GM15510 (cell line): Measurements from ENCODE around the gene CHN2.

ENCODE experiments used
- POLR2A ChIP-seq: IDR thresholded peaks from 3 replicates; pipeline ENCODE4 v1.6.1; 2011; ENCODE audit warnings: borderline replicate concordance; ENCODE audit not compliant: insufficient read length; ENCODE audit errors: extremely low read depth

CHN2 gene

GRCh38 chr7:29332042-29332811 is 137.7 kb downstream of the CHN2 start:
- no peak for TF ChIP-seq POLR2A

DNA sequence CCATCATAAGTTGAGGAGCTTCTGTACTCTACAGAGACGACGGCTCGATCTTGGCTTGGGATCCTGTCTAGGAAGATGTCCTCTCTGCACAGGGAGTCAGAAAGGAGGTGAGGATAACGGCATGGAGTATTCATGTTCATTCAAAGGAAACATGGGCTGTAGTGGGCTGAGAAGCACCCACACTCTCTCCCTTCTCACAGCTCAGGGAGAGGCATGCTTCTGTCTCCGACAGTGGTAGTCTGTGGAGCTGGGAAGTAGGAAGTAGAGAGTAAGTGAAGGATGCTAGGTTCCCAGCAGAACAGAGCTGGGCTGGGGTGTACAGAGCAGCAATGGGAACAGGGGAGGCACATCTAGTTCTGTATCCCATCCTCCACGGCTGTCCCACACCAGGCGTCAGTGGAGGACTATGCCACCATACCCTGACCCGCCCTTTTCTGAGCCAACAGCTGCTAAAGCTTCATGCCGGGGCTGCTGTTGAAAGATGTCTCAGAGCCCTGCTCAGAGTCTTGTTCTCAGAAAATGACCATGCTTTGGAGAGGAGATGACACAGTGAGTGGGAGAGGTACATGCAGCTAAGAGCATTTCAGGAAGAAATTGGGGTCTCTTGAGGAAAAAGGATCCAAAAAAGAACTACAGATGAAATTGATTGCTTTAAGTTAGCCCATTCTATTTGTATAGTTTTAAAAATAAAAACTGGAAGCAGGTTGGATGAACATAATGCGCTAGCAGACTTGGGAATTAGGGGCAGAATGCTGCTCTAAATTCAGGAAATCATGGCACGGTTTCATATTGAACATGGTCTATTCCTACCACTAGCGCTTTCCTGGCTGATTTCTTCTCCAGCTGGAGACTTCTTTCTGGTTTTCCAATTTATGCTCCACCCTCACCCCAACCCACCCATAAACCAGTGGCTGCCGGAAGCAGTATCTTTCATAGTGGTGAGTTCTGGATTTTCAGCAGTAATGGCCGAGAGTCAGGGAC is 138.6 kb downstream of the CHN2 start:
- no peak for TF ChIP-seq POLR2A

DNA sequence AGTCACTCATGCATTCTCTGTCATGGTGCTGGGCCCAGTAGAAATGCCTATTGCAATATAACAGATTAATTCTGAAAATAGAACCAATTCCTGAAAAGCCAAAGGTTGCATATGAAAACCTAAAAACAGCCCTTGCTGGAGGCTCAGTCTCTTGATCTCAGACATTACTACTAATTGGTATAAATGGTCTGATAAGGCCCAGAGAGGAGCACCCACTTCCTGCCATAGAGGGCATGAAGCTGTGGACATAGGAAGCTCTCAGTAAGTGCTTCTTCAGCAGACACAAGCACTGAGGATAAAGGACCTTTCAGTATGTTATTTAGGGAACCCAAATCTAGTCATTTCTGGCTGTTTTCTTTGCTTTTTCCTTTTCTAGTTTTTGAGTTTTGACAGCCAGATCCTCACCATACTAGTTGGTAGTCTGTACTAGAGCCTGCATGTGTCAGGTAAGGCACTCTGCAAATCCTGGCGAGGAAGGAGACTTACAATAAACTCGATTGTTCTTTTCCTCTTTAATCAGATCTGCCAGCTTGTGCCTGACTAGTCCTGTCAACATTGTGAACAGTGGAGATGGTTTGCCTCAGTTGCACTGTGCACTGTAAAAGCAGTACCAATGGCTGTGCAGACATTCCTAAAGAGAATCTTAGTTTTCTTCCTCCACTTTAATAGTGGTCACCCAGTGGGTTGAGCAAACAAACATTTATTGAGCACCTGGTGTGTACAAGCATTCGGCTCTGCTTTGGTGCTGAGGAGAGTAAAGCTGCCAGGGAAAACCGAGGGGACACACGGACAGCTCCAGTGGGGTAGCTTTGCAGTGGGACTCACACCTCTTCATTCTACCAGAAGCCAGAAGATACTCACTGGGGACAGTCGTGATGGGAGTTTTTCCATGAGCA is 140.9 kb downstream of the CHN2 start:
- TF ChIP-seq POLR2A, result no peak

DNA sequence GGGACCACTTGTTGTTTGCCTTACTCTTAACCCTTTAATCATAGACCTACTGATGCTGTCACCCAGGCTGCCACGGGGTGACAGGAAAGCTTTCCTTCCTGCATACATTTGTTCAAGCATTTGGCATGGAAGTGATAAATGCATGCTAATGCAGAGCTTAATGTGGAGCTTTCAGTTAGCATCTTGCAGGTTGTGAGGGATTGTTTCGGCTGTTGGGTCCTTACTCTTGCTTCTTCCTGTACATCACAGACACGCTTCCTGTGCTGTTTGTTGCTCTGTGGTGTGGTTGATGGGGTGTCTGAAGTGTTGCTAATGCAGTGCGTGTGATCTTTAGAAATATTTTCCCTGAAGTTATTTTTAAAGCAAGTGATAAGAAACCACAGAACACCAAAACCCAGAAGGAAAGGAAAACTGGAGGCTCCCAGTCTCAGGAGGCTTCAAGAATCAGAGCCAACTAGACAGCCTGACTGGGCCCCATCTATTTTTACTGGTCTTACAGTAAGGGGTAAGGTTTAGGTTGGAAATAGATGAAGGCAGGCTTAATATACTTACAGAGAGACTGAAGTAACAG is 143.1 kb downstream of the CHN2 start:
- TF ChIP-seq POLR2A, result no peak

GRCh38 chr7:29340696-29341095 is 146.1 kb downstream of the CHN2 start:
- TF ChIP-seq POLR2A, result no peak

GRCh38 chr7:29341156-29341555 is 146.6 kb downstream of the CHN2 start:
- TF ChIP-seq POLR2A, result no peak

GRCh38 chr7:29342761-29343160 is 148.2 kb downstream of the CHN2 start:
- TF ChIP-seq POLR2A, result no peak

DNA sequence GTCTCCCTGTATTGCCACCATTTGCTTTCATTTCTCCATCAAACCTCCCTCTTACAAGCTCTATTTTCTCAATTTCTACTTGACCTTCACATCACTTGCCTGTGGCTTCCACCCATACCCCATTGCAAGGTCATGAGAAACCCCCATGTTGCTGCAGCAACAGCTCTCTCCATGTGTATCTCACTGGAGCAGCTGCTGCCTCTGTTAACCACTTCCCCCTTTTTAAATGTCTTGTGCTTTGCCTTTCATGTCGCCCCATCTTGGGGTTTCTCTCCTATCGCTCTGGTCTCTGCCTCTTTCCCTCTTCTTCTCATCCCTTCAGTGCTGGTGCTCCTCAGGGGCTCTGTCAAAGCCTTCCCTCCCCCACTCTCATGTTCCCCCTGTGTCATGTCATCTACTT is 148.8 kb downstream of the CHN2 start:
- no peak for TF ChIP-seq POLR2A

- TF ChIP-seq POLR2A, result no peak
Measured at GRCh38 chr7:29344334-29344978, 149.9 kb downstream of the CHN2 start.

DNA sequence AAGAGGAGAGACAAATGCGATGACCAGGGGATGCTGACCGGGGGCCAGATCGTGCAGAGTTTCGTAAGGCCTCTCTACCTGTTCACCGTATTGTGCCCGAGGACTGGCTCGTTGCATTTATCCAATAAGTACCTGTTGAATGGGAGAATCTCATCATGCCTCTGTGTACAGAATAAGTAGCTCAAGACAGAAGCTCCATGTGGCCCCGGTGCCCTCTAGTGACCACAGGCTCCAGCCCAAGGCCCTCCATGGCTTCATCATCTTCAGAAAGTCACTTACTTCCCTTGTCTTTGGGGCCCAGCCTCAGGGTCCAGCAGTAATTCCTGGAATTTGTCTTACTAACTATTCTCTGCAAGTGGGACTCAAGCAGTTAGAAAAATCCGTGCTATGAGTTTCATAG is 151.0 kb downstream of the CHN2 start:
- no peak for TF ChIP-seq POLR2A

DNA sequence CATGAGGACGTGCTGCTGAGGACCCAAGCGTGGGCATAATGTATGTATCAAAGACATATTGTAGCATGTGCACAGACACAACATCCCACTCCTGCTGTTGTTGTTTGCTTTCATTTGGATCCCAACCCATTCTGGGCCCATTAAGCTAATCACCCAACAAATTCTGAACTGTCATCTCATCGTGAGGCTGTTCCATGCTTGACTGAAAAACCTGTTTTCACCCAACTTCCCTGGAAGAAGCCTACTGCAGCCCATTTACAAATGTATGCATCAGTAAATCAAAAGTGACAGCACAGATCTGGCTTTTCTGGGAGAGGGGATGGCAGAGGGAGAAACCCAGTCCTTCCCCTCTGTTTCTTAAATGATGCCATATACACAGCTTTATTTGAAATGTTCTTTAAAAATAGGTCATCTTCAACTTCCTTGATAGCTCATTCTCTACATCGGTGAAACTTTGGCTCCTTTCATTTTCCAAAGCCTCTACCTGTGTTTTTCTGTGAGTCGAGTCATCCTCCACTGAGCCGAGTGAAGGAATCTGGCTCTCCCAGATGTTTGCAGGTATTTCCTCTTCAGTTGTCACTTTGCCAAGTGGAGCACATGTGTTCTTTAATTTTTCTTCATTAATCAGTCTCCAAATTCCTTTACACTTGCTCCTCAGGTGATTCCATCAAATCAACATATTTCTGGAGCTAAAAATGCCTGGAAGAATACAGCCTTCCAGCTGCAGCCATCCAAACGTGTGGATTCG is 151.8 kb downstream of the CHN2 start:
- no peak for TF ChIP-seq POLR2A

GRCh38 chr7:29349362-29349761 is 154.8 kb downstream of the CHN2 start:
- no peak for TF ChIP-seq POLR2A

GRCh38 chr7:29350351-29350750 is 155.8 kb downstream of the CHN2 start:
- no peak for TF ChIP-seq POLR2A
